Naive B cell (primary cell): ENCODE data around the gene ABCE1. TPM values are rescaled to one million over a fixed set of nuclear protein-coding genes. Genes with fewer than 3 reads are reported as not detected.

Experiments
- ATAC-seq, 2 donors: fragments of 150-1000 bp; cut with Tn5 transposase; 2 replicates each; pipeline ENCODE4 v1.10.0; 2021; ENCODE audit warnings: low read depth in 2 of 2, mild to moderate bottlenecking in 2 of 2, moderate library complexity in 2 of 2
- DNase-seq: peaks from one replicate; pipeline ENCODE4 v3.0.0; 2022
- H3K27ac Mint-ChIP-seq, 6 donors: one replicate each; pipeline ENCODE4 v1.8.0; 2020 to 2022; ENCODE audit warnings: mild to moderate bottlenecking in 6 of 6, mixed read lengths in 6 of 6, moderate library complexity in 5 of 6, inconsistent platforms in 2 of 6
- H3K27me3 Mint-ChIP-seq, 3 donors: one replicate each; pipeline ENCODE4 v1.8.0; 2021 to 2022; ENCODE audit warnings: mixed read lengths in 3 of 3, mild to moderate bottlenecking in 1 of 3
- H3K36me3 Mint-ChIP-seq, 2 donors: one replicate each; pipeline ENCODE4 v1.8.0; 2020 to 2022; ENCODE audit warnings: mixed read lengths in 2 of 2, inconsistent platforms in 1 of 2, mild to moderate bottlenecking in 1 of 2
- H3K4me1 Mint-ChIP-seq, 3 donors: one replicate each; pipeline ENCODE4 v1.8.0; 2020 to 2022; ENCODE audit warnings: mixed read lengths in 3 of 3, inconsistent platforms in 1 of 3, mild to moderate bottlenecking in 1 of 3, moderate library complexity in 1 of 3
- H3K4me3 Mint-ChIP-seq, 8 donors: one replicate each; pipeline ENCODE4 v1.8.0; 2020 to 2022; ENCODE audit warnings: mild to moderate bottlenecking in 8 of 8, mixed read lengths in 8 of 8, moderate library complexity in 8 of 8, inconsistent platforms in 2 of 8
- H3K9me3 Mint-ChIP-seq, 7 donors: one replicate each; pipeline ENCODE4 v1.8.0; 2020 to 2022; ENCODE audit warnings: mixed read lengths in 7 of 7, mild to moderate bottlenecking in 5 of 7, inconsistent platforms in 2 of 7, moderate library complexity in 1 of 7
- polyA plus RNA-seq, 6 donors: library from polyadenylated mRNA; unstranded; fragments of 300-500 nt; fragmentation: Illumina TruSeq; gene quantifications; one replicate each; pipeline ENCODE4 v1.2.3, GENCODE V29; 2021; ENCODE audit warnings: low read depth in 6 of 6

ABCE1 gene
- polyA plus RNA-seq, 6 donors from 2014 or later, result 45.5 to 63.7 (median 56.4) TPM

GRCh38 chr4:145081756-145082155 is 16.4 kb upstream of the ABCE1 start:
- DNase-seq, result no peak
- Mint-ChIP-seq H3K4me3 (no peak overlapping the region), H3K27me3 (no peaks in the 10 kb centered on the region), H3K36me3 (peaks cover 21 to 32% of the 10 kb centered on the region in 2 donors), H3K27ac (no peak overlapping the region), H3K9me3 (peaks cover 0 to 12% (median 0%) of the 10 kb centered on the region in 7 donors), H3K4me1 (peaks cover 3 to 24% (median 14%) of the 10 kb centered on the region in 3 donors)
- no peak for ATAC-seq

- ATAC-seq, result no peak
- no peak for DNase-seq
- H3K4me3 Mint-ChIP-seq, result no peak overlapping the region
- H3K36me3 Mint-ChIP-seq, result peaks cover 14 to 21% of the 10 kb centered on the region in 2 donors
- peaks cover 0 to 2% (median 0%) of the 10 kb centered on the region in 7 donors for H3K9me3 Mint-ChIP-seq
- H3K27ac Mint-ChIP-seq, result no peak overlapping the region
- peaks cover 13 to 20% (median 13%) of the 10 kb centered on the region in 3 donors for H3K4me1 Mint-ChIP-seq
- no peaks in the 10 kb centered on the region for H3K27me3 Mint-ChIP-seq
Observed at GRCh38 chr4:145083891-145084605, 14.1 kb upstream of the ABCE1 start.

GRCh38 chr4:145090380-145090779 is 7.7 kb upstream of the ABCE1 start:
- H3K9me3 Mint-ChIP-seq, result peaks cover 0 to 13% (median 5%) of the 10 kb centered on the region in 7 donors
- H3K27me3 Mint-ChIP-seq, result no peaks in the 10 kb centered on the region
- H3K4me3 Mint-ChIP-seq, result no peak overlapping the region
- DNase-seq (no peak), ATAC-seq (no peak)
- H3K36me3 Mint-ChIP-seq, result peaks cover 34 to 45% of the 10 kb centered on the region in 2 donors
- peaks cover 22 to 33% (median 27%) of the 10 kb centered on the region in 3 donors for H3K4me1 Mint-ChIP-seq
- no peak overlapping the region for H3K27ac Mint-ChIP-seq

- no peak overlapping the region for H3K4me3 Mint-ChIP-seq
- no peak for DNase-seq
- no peak for ATAC-seq
- H3K27ac Mint-ChIP-seq, result peak overlapping the region in 1 of 6 donors; percentile 45
- H3K27me3 Mint-ChIP-seq, result no peaks in the 10 kb centered on the region
- peaks cover 25 to 31% (median 25%) of the 10 kb centered on the region in 3 donors for H3K4me1 Mint-ChIP-seq
- H3K36me3 Mint-ChIP-seq, result peaks cover 26 to 37% of the 10 kb centered on the region in 2 donors
- H3K9me3 Mint-ChIP-seq, result peaks cover 0 to 13% (median 5%) of the 10 kb centered on the region in 7 donors
Observed at GRCh38 chr4:145093638-145094037, 4.5 kb upstream of the ABCE1 start.

GRCh38 chr4:145097331-145097820 is 735 bp upstream of the ABCE1 start:
- Mint-ChIP-seq H3K9me3 (peaks cover 0 to 13% (median 5%) of the 10 kb centered on the region in 7 donors), H3K36me3 (peaks cover 15 to 25% of the 10 kb centered on the region in 2 donors), H3K27ac (peak overlapping the region; percentile 94 to 100 (median 98)), H3K4me3 (peak overlapping the region; percentile 90 to 99 (median 97)), H3K27me3 (no peaks in the 10 kb centered on the region), H3K4me1 (peaks cover 28 to 44% (median 29%) of the 10 kb centered on the region in 3 donors)
- ATAC-seq, result no peak
- DNase-seq, result no peak

GRCh38 chr4:145098675-145099037 is 545 bp downstream of the ABCE1 start:
- ATAC-seq (no peak), DNase-seq (no peak)
- Mint-ChIP-seq H3K9me3 (peaks cover 0 to 7% (median under 1%) of the 10 kb centered on the region in 7 donors), H3K27me3 (no peaks in the 10 kb centered on the region), H3K4me3 (peak overlapping the region; percentile 90 to 99 (median 97)), H3K36me3 (peaks cover 9 to 20% of the 10 kb centered on the region in 2 donors), H3K4me1 (peaks cover 28 to 47% (median 29%) of the 10 kb centered on the region in 3 donors), H3K27ac (peak overlapping the region; percentile 94 to 100 (median 98))

GRCh38 chr4:145099653-145100052 is 1.5 kb downstream of the ABCE1 start:
- H3K27me3 Mint-ChIP-seq, result no peaks in the 10 kb centered on the region
- H3K9me3 Mint-ChIP-seq, result no peaks in the 10 kb centered on the region
- H3K27ac Mint-ChIP-seq, result peak overlapping the region; percentile 8 to 99 (median 80)
- peaks cover under 1 to 10% of the 10 kb centered on the region in 2 donors for H3K36me3 Mint-ChIP-seq
- H3K4me1 Mint-ChIP-seq, result peaks cover 22 to 49% (median 23%) of the 10 kb centered on the region in 3 donors
- H3K4me3 Mint-ChIP-seq, result peak overlapping the region; percentile 42 to 98 (median 96)
- DNase-seq (peak; percentile 12), ATAC-seq (no peak)

GRCh38 chr4:145101091-145101490 is 3.0 kb downstream of the ABCE1 start:
- no peaks in the 10 kb centered on the region for H3K9me3 Mint-ChIP-seq
- no peaks in the 10 kb centered on the region for H3K36me3 Mint-ChIP-seq
- DNase-seq, result no peak
- ATAC-seq, result no peak
- H3K27me3 Mint-ChIP-seq, result no peaks in the 10 kb centered on the region
- no peak overlapping the region for H3K4me3 Mint-ChIP-seq
- H3K4me1 Mint-ChIP-seq, result peaks cover 14 to 41% (median 14%) of the 10 kb centered on the region in 3 donors
- H3K27ac Mint-ChIP-seq, result no peak overlapping the region

- no peak overlapping the region for H3K27ac Mint-ChIP-seq
- ATAC-seq (no peak), DNase-seq (no peak)
- no peaks in the 10 kb centered on the region for H3K9me3 Mint-ChIP-seq
- no peaks in the 10 kb centered on the region for H3K36me3 Mint-ChIP-seq
- H3K4me3 Mint-ChIP-seq, result no peak overlapping the region
- H3K27me3 Mint-ChIP-seq, result no peaks in the 10 kb centered on the region
- H3K4me1 Mint-ChIP-seq, result peaks cover 10 to 30% (median 14%) of the 10 kb centered on the region in 3 donors
Observed at GRCh38 chr4:145102619-145103018, 4.5 kb downstream of the ABCE1 start.

- no peak for DNase-seq
- Mint-ChIP-seq H3K36me3 (no peaks in the 10 kb centered on the region), H3K27ac (peak overlapping the region in 3 of 6 donors; percentile 45 to 88 (median 78))
Observed at GRCh38 chr4:145103496-145103895, 5.4 kb downstream of the ABCE1 start.

GRCh38 chr4:145107126-145107525 is 9.0 kb downstream of the ABCE1 start:
- Mint-ChIP-seq H3K36me3 (peaks cover 0 to 15% of the 10 kb centered on the region in 2 donors), H3K4me1 (peaks cover 0 to 12% (median 3%) of the 10 kb centered on the region in 3 donors), H3K9me3 (no peaks in the 10 kb centered on the region), H3K27me3 (no peaks in the 10 kb centered on the region), H3K4me3 (no peak overlapping the region), H3K27ac (peak overlapping the region in 1 of 6 donors; percentile 29)
- ATAC-seq (no peak), DNase-seq (no peak)

More at GRCh38 chr4:145103496-145103895, 5.4 kb downstream of the ABCE1 start:
- no peaks in the 10 kb centered on the region for H3K9me3 Mint-ChIP-seq
- no peak for ATAC-seq
- no peaks in the 10 kb centered on the region for H3K27me3 Mint-ChIP-seq
- peaks cover 10 to 24% (median 14%) of the 10 kb centered on the region in 3 donors for H3K4me1 Mint-ChIP-seq
- peak overlapping the region in 3 of 8 donors; percentile 2 to 34 (median 13) for H3K4me3 Mint-ChIP-seq

- H3K4me1 Mint-ChIP-seq, result peaks cover 0 to 12% (median 3%) of the 10 kb centered on the region in 3 donors
- H3K36me3 Mint-ChIP-seq, result peaks cover 0 to 25% of the 10 kb centered on the region in 2 donors
- no peak overlapping the region for H3K4me3 Mint-ChIP-seq
- H3K27ac Mint-ChIP-seq, result peak overlapping the region in 1 of 6 donors; percentile 42
- no peak for ATAC-seq
- no peaks in the 10 kb centered on the region for H3K9me3 Mint-ChIP-seq
- H3K27me3 Mint-ChIP-seq, result no peaks in the 10 kb centered on the region
- no peak for DNase-seq
Observed at GRCh38 chr4:145108128-145108527, 10.0 kb downstream of the ABCE1 start.

GRCh38 chr4:145125396-145125795 is 27.3 kb downstream of the ABCE1 start:
- Mint-ChIP-seq H3K4me3 (no peak overlapping the region), H3K9me3 (no peaks in the 10 kb centered on the region), H3K27ac (no peak overlapping the region), H3K36me3 (peaks cover 10 to 18% of the 10 kb centered on the region in 2 donors), H3K4me1 (peaks cover 0 to 7% (median 5%) of the 10 kb centered on the region in 3 donors), H3K27me3 (no peaks in the 10 kb centered on the region)
- DNase-seq (no peak), ATAC-seq (no peak)

GRCh38 chr4:145130130-145130529 is 32.0 kb downstream of the ABCE1 start:
- Mint-ChIP-seq H3K27ac (peak overlapping the region in 4 of 6 donors; percentile 1 to 81 (median 38)), H3K4me3 (no peak overlapping the region), H3K9me3 (no peaks in the 10 kb centered on the region), H3K27me3 (no peaks in the 10 kb centered on the region), H3K36me3 (peaks cover 5 to 18% of the 10 kb centered on the region in 2 donors), H3K4me1 (peaks cover 13 to 20% (median 14%) of the 10 kb centered on the region in 3 donors)
- ATAC-seq, result no peak
- DNase-seq, result no peak
